ENCODE results near the gene ZNF595.
"Not testable (repeated sequence)": the region's sequence is repeated elsewhere in the genome, so short reads cannot be mapped to it uniquely, and the experiment has no call there.

DNA sequence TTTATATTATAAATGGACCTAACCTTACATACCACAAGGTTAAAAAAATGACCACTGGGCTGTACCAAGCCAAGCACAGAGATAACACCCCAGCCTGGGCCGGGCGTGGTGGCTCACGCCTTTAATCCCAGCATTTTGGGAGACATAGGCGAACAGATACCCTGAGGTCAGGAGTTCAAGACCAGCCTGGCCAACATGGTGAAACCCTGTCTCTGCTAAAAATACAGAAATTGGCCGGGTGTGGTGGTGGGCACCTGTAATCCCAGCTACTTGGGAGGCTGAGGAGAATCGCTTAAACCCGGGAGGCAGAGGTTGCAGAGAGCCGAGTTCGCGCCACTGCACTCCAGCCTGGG, 70.8 kb downstream of the ZNF595 start:
- TF ChIP-seq ELF4 (CRISPR knock-in tag; IDR thresholded peaks at IDR 0.05; ENCODE audit: low read depth); CTCF (IDR thresholded peaks at IDR 0.05); ATF1 (CRISPR knock-in tag; IDR thresholded peaks at IDR 0.05); ZBTB43 (CRISPR knock-in tag; IDR thresholded peaks at IDR 0.05); FOXP1 (CRISPR knock-in tag; IDR thresholded peaks at IDR 0.05; ENCODE audit: borderline replicate concordance); KAT7 (CRISPR knock-in tag; IDR thresholded peaks at IDR 0.05; ENCODE audit: borderline replicate concordance); USF2 (CRISPR knock-in tag; IDR thresholded peaks at IDR 0.05); TP53 (CRISPR knock-in tag; IDR thresholded peaks at IDR 0.05); SP1 (CRISPR knock-in tag; conservative IDR thresholded peaks at IDR 0.05); JAZF1 (CRISPR knock-in tag; IDR thresholded peaks at IDR 0.05): not testable (repeated sequence)
